Mucosa of descending colon (tissue), 3 donors: Measurements from ENCODE around the gene FBXO24. TPM values are rescaled to one million over a fixed set of nuclear protein-coding genes. Genes with fewer than 3 reads are reported as not detected.
"Not testable (repeated sequence)": the region's sequence is repeated elsewhere in the genome, so short reads cannot be mapped to it uniquely, and the experiment has no call there.

Experiments used
- ATAC-seq: fragments of 200-7000 bp; cut with Tn5 transposase; one replicate; pipeline ENCODE4 v1.9.1; 2020; ENCODE audit warnings: mild to moderate bottlenecking, moderate library complexity
- DNase-seq, 3 donors: peaks; one replicate each; pipeline ENCODE4 v3.0.0-alpha.2; 2020
- H3K36me3 ChIP-seq: fragments of 200-600 bp; one replicate; pipeline ENCODE4 v1.8.0; 2021; ENCODE audit warnings: low read depth, mild to moderate bottlenecking
- H3K4me1 ChIP-seq: fragments of 200-600 bp; one replicate; pipeline ENCODE4 v1.8.0; 2021; ENCODE audit warnings: low read depth, mild to moderate bottlenecking
- H3K4me3 ChIP-seq: fragments of 200-600 bp; one replicate; pipeline ENCODE4 v1.8.0; 2021; ENCODE audit warnings: mild to moderate bottlenecking
- H3K9me3 ChIP-seq: fragments of 200-600 bp; one replicate; pipeline ENCODE4 v1.8.0; 2021; ENCODE audit warnings: mild to moderate bottlenecking
- CTCF ChIP-seq: fragments of 200-600 bp; IDR thresholded peaks from one replicate; pipeline ENCODE4 v1.8.0; 2022; ENCODE audit warnings: antibody characterized with exemption, mild to moderate bottlenecking
- intact Hi-C, 2 donors: fragments of 100-400 bp; cut with DNase I in 1 of 2; cut with micrococcal nuclease in 1 of 2; formaldehyde crosslinking; loops; one replicate each; pipeline versions ENCODE4 v1.11.0 to v1.11.1; 2022; cut with DNase I, micrococcal nuclease
- total RNA-seq, 3 donors: library from RNA; stranded (reverse); fragmentation: NEBNext Ultra II Directional in 2 of 3; extraction: Animal tissue kit (Norgen Biotek cat#: 25700) in 2 of 3; gene quantifications; one replicate each; pipeline versions ENCODE4 v1.2.1 to v1.2.4, GENCODE V29; 2021 to 2023
- donor health status: DM: no; HTN: no; CAD: no; lungs with moderate emphysema.
- donor health status: DM: no; HTN: no; CAD: no.
- donor health status: DM: no; HTN: yes; CAD: no.

The FBXO24 gene
- total RNA-seq, 3 donors from 2014 or later: 0.48 to 1.1 (median 0.66) TPM

- H3K36me3 ChIP-seq: no peaks in the 10 kb centered on the region
- no peak overlapping the region for H3K4me3 ChIP-seq
- no peak for TF ChIP-seq CTCF
- ATAC-seq: no peak
- H3K4me1 ChIP-seq: no peaks in the 10 kb centered on the region
- H3K9me3 ChIP-seq: no peaks in the 10 kb centered on the region
- intact Hi-C loops: loop anchor here in 1 of 2 donors (5.0 kb wide), 1 partner anchor 100 kb away; the partner anchor contains the start of gene SPACDR
- DNase-seq: peak in 1 of 3 donors; percentile 45
Observed at GRCh38 chr7:100562195-100563099, 23.7 kb upstream of the FBXO24 start.

GRCh38 chr7:100563100-100563564 lies 23.0 kb upstream of the FBXO24 start:
- DNase-seq: no peak
- H3K4me3 ChIP-seq: no peak overlapping the region
- peaks cover 6% of the 10 kb centered on the region for H3K4me1 ChIP-seq
- ATAC-seq: no peak
- TF ChIP-seq CTCF: no peak
- H3K9me3 ChIP-seq: no peaks in the 10 kb centered on the region
- no peaks in the 10 kb centered on the region for H3K36me3 ChIP-seq
- intact Hi-C loops: loop anchor here in 1 of 2 donors (5.0 kb wide), 1 partner anchor 101 kb away; the partner anchor contains the start of gene SPACDR

- DNase-seq (peak; percentile 80 to 93 (median 87)), ATAC-seq (peak; percentile 68)
- intact Hi-C loops: loop anchor here in 1 of 2 donors (5.0 kb wide), 1 partner anchor 102 kb away; the partner anchor contains the start of gene SPACDR
- no peaks in the 10 kb centered on the region for H3K9me3 ChIP-seq
- H3K4me3 ChIP-seq: no peak overlapping the region
- TF ChIP-seq CTCF: peak; percentile 86
- no peaks in the 10 kb centered on the region for H3K36me3 ChIP-seq
- H3K4me1 ChIP-seq: peaks cover 14% of the 10 kb centered on the region
Observed at GRCh38 chr7:100563809-100564400, 22.2 kb upstream of the FBXO24 start.

GRCh38 chr7:100564405-100564804 lies 21.7 kb upstream of the FBXO24 start:
- H3K4me3 ChIP-seq, H3K36me3 ChIP-seq, ATAC-seq, H3K9me3 ChIP-seq, DNase-seq: not testable (repeated sequence)
- peaks cover 19% of the 10 kb centered on the region for H3K4me1 ChIP-seq
- intact Hi-C loops: loop anchor here in 1 of 2 donors (5.0 kb wide), 1 partner anchor 102 kb away; the partner anchor contains the start of gene SPACDR

GRCh38 chr7:100565133-100565571 lies 21.0 kb upstream of the FBXO24 start:
- no peak for ATAC-seq
- intact Hi-C loops: no loop called here
- no peak overlapping the region for H3K4me3 ChIP-seq
- H3K4me1 ChIP-seq: peaks cover 26% of the 10 kb centered on the region
- no peaks in the 10 kb centered on the region for H3K9me3 ChIP-seq
- no peaks in the 10 kb centered on the region for H3K36me3 ChIP-seq
- TF ChIP-seq CTCF: no peak
- DNase-seq: peak in 1 of 3 donors; percentile 43
